Ishikawa (cell line): ENCODE data around the gene USP28.

ENCODE experiments used
- CEBPB ChIP-seq: IDR thresholded peaks from 2 replicates; pipeline ENCODE4 v1.6.1; 2012
- CREB1 ChIP-seq: IDR thresholded peaks from 2 replicates; pipeline ENCODE4 v1.6.1; 2012; ENCODE audit warnings: low read depth
- EGR1 ChIP-seq: IDR thresholded peaks from 2 replicates; pipeline ENCODE4 v1.6.1; 2012
- EP300 ChIP-seq: IDR thresholded peaks from 2 replicates; pipeline ENCODE4 v1.6.1; 2012; ENCODE audit warnings: borderline replicate concordance
- FOXM1 ChIP-seq: IDR thresholded peaks from 2 replicates; pipeline ENCODE4 v1.6.1; 2012; ENCODE audit warnings: low read depth, borderline replicate concordance
- MAX ChIP-seq: IDR thresholded peaks from 2 replicates; pipeline ENCODE4 v1.6.1; 2012
- NFIC ChIP-seq: IDR thresholded peaks from 2 replicates; pipeline ENCODE4 v1.6.1; 2012
- RAD21 ChIP-seq: IDR thresholded peaks from 2 replicates; pipeline ENCODE4 v1.6.1; 2012; ENCODE audit warnings: low read depth
- REST ChIP-seq: IDR thresholded peaks from 2 replicates; pipeline ENCODE4 v1.6.1; 2012; ENCODE audit warnings: low read depth, mild to moderate bottlenecking
- TAF1 ChIP-seq: IDR thresholded peaks from 2 replicates; pipeline ENCODE4 v1.6.1; 2012; ENCODE audit warnings: low read depth, mild to moderate bottlenecking
- TCF12 ChIP-seq: IDR thresholded peaks from 2 replicates; pipeline ENCODE4 v1.6.1; 2012; ENCODE audit warnings: low read depth
- TEAD4 ChIP-seq: IDR thresholded peaks from 2 replicates; pipeline ENCODE4 v1.6.1; 2012
- USF1 ChIP-seq: IDR thresholded peaks from 2 replicates; pipeline ENCODE4 v1.6.1; 2012
- YY1 ChIP-seq: IDR thresholded peaks from 2 replicates; pipeline ENCODE4 v1.6.1; 2012; ENCODE audit warnings: low read depth
- ZBTB7A ChIP-seq: IDR thresholded peaks from 2 replicates; pipeline ENCODE4 v1.6.1; 2012; ENCODE audit warnings: low read depth

Gene USP28

GRCh38 chr11:113818426-113818825, 56.9 kb downstream of the USP28 start:
- TF ChIP-seq USF1 (no peak), YY1 (no peak), TCF12 (no peak), EP300 (no peak), RAD21 (no peak)

GRCh38 chr11:113817626-113818025, 57.7 kb downstream of the USP28 start:
- TF ChIP-seq YY1 (no peak), EGR1 (no peak), TCF12 (no peak), TAF1 (no peak), FOXM1 (no peak), MAX (no peak)

- TF ChIP-seq TAF1, result no peak
- TF ChIP-seq EP300, result no peak
- no peak for TF ChIP-seq FOXM1
- TF ChIP-seq TEAD4, result no peak
- no peak for TF ChIP-seq YY1
- TF ChIP-seq REST, result no peak
- TF ChIP-seq CREB1, result no peak
- TF ChIP-seq ZBTB7A, result no peak
- TF ChIP-seq RAD21, result no peak
- TF ChIP-seq TCF12, result no peak
- no peak for TF ChIP-seq EGR1
- no peak for TF ChIP-seq CEBPB
- no peak for TF ChIP-seq MAX
- no peak for TF ChIP-seq USF1
- TF ChIP-seq NFIC, result no peak
Observed at GRCh38 chr11:113817162-113817561, 58.2 kb downstream of the USP28 start.

GRCh38 chr11:113814181-113814580, 61.2 kb downstream of the USP28 start:
- TF ChIP-seq YY1 (no peak), FOXM1 (no peak), ZBTB7A (no peak), MAX (no peak), EP300 (no peak), TCF12 (no peak), EGR1 (no peak), TEAD4 (no peak), TAF1 (no peak), CREB1 (no peak), NFIC (no peak), USF1 (no peak), RAD21 (no peak), REST (no peak), CEBPB (no peak)

- TF ChIP-seq CREB1 (no peak), REST (no peak), CEBPB (no peak), TAF1 (no peak), RAD21 (no peak), TCF12 (no peak), TEAD4 (no peak), ZBTB7A (no peak), NFIC (no peak), FOXM1 (no peak), EP300 (no peak), USF1 (no peak), YY1 (no peak), MAX (no peak), EGR1 (no peak)
Observed at GRCh38 chr11:113808931-113809330, 66.4 kb downstream of the USP28 start.
